ENCODE data around the gene MYLK3.

MYLK3 gene

DNA sequence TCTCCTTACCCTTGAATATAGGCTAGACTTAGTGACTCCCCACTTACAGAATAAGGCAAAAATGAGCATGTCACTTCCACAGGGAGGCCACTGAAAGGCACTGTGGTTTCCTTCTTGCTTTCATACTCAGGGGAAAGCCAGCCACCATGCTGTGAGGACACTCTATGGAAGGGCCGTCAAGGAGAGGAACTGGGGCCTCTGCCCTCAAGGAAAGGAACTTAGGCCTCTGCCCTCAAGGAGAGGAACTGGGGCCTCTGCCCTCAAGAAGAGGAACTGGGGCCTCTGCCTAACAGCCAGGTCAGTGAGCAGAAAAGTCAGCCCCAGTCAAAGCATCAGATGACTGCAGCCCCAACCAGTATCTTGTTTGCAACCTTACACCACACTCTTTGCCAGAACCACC, 89.2 kb downstream of the MYLK3 start:
- no peak overlapping the region for H3K27ac ChIP-seq

More for the DNA sequence above, 89.2 kb downstream of the MYLK3 start:
- TF ChIP-seq, protein P1, sequence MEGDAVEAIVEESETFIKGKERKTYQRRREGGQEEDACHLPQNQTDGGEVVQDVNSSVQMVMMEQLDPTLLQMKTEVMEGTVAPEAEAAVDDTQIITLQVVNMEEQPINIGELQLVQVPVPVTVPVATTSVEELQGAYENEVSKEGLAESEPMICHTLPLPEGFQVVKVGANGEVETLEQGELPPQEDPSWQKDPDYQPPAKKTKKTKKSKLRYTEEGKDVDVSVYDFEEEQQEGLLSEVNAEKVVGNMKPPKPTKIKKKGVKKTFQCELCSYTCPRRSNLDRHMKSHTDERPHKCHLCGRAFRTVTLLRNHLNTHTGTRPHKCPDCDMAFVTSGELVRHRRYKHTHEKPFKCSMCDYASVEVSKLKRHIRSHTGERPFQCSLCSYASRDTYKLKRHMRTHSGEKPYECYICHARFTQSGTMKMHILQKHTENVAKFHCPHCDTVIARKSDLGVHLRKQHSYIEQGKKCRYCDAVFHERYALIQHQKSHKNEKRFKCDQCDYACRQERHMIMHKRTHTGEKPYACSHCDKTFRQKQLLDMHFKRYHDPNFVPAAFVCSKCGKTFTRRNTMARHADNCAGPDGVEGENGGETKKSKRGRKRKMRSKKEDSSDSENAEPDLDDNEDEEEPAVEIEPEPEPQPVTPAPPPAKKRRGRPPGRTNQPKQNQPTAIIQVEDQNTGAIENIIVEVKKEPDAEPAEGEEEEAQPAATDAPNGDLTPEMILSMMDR (conservative IDR thresholded peaks at IDR 0.05) = no peak
